ENCODE measurements around the gene USH2A.

USH2A gene

DNA sequence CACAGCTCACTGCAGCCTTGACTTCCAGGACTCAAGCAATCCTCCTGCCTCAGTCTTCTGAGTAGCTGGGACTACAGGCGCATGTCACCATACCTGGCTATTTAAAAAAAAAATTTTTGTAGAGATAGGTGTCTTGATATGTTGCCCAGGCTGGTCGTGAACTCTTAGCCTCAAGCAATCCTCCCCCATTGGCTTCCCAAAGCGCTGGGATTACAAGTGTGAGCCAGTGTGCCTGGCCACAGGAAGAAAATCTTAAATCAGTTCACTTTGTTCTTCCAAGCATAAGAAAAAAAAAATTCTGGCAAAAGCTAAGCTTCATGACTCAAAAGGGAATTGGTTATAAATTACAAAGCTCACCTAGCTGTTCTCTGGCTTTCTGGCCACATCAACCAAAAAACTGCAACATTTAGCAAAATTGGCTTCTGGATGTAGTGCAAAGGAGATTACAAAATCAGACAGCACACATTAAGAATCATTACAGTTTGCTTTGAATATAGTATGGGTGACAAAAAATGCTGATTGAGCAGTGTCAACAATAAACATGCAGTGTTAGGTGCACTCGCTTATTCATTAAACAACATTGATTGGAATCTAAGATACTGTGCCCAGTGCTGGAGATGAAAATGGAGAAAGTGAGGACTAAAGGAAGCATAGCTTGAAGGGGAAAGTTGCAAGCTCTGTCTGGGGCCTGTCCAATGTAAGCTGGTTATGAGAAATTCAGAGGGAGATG lies 779.5 kb downstream of the USH2A start:
- DNase-seq (no peak), ATAC-seq (no peak)
- Mint-ChIP-seq H3K27me3 (no peaks in the 10 kb centered on the region), H3K27ac (peak overlapping the region in 1 of 2 donors; percentile 28), H3K9me3 (no peaks in the 10 kb centered on the region), H3K4me3 (no peak overlapping the region), H3K4me1 (no peaks in the 10 kb centered on the region)

DNA sequence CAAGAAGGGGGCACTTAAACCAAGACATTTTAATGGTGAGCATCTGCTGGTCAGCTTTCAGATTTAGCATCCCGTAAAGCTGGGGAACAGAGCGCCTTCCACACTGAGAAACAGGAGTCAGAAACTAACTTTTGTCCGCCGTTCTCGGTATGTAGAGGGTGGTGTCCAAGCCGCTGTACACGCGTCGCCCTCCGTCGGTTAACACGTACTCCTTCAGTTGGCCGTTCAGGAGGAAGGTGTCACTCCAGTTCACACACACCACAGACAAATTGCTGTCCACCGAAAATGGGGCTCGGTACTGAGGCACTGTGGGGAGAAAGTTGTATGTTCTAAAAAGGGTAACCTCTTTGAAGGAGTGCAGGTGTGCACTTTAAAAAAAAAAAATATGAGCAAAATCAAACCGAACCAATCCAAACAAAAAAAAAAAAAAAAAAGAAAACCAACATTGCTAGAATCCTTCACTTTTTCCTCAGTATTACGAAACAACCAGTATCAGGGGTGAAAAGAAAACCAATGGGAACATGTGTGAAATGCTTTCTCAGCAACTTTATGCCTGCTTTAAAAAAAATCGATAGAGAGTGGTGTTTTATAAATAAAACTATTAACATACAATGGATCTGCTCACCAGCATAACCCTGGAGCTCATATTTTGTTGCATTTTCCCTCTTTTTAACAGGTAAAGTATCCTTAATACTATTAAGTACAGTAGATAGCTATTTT lies 782.7 kb downstream of the USH2A start:
- H3K4me1 Mint-ChIP-seq: no peaks in the 10 kb centered on the region
- H3K27ac Mint-ChIP-seq: no peak overlapping the region
- no peaks in the 10 kb centered on the region for H3K27me3 Mint-ChIP-seq

DNA sequence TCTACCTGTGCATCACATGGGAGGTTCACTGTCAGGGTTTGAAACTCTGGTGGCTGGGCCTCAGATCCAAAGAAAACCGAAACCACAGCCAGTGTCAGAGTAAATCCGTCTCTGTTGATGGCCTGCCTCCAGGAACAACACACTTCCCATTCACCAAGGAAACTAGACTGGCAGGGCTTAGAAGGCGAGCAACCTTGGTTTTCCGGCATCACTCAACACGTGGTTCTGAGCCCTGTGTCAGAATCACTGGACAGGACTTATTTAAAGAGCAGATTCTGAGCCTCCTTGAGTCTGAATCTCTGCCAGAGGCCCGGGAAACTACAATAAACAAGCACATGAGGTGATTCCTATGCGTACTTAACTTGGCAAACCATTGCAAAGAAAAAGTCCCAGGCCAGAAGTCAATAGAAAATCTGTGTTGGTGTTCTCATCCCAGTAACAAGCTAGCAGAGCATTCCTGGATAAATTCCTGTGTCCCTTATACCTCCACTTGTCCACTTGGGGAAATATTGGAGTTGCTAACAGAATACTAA lies 786.1 kb downstream of the USH2A start:
- H3K4me3 Mint-ChIP-seq: no peak overlapping the region
- ATAC-seq (no peak), DNase-seq (no peak)
- peaks cover 7% of the 10 kb centered on the region for H3K27me3 Mint-ChIP-seq
- H3K4me1 Mint-ChIP-seq: no peaks in the 10 kb centered on the region
- no peaks in the 10 kb centered on the region for H3K9me3 Mint-ChIP-seq
- no peak overlapping the region for H3K27ac Mint-ChIP-seq

More for the DNA sequence above, 782.7 kb downstream of the USH2A start:
- no peak overlapping the region for H3K4me3 Mint-ChIP-seq
- no peaks in the 10 kb centered on the region for H3K9me3 Mint-ChIP-seq
- ATAC-seq: no peak
- no peak for DNase-seq

DNA sequence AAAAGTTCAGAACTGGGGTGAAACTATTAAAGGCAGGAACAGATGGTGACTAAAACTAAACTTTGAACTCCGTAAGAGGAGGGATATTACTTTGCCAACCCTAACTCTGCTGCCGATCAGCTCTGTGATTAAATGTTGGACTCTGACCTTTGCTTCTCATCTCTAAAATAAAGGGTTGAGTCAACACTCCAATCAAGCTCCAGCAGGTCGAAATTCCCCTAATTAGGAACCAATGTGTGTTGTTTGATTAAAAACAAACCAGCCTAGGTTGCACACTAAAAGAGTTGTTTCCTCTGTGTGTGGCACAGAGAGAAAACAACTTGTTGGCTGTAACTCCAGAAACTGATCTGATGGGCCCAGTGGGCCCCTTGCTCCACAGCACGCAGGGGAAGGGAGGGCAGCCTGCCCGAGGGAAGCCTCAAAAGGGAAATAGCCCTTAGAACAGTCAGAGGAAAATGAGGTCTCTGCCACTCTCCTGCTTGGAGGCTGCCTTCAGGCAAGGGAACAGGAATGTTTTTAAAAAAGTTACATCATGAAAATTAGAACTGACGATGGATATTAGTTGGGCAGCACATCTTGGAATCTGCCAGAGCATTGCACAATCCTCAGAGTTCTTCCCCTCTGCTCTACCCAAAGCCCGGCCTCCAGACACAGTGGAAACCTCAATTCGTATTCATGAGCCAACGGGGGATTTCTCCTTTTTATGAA lies 786.8 kb downstream of the USH2A start:
- Mint-ChIP-seq H3K9me3 (no peaks in the 10 kb centered on the region), H3K27me3 (peaks cover 7% of the 10 kb centered on the region), H3K27ac (no peak overlapping the region), H3K4me1 (no peaks in the 10 kb centered on the region), H3K4me3 (no peak overlapping the region)
- no peak for ATAC-seq
- no peak for DNase-seq

DNA sequence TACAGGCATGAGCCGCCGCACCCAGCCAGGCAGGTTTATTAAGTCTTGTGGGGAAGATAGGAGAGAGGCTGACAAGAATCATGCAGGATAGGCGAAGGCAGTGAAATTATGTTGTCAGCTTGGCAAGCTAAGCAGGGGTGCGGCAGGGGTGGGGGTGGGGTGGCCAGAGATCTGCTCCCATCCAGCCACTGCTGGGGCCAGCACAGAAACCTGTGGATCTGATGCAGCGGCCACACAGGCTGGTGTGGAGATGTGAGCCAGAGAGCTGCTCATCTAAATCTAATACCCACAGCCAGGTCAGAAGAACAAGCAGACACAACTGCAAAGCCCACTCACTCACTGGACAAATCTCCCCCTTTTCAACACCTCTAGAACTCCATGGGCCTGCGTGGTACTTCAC lies 787.4 kb downstream of the USH2A start:
- ATAC-seq: no peak
- H3K27ac Mint-ChIP-seq: no peak overlapping the region
- H3K27me3 Mint-ChIP-seq: peaks cover 7% of the 10 kb centered on the region
- H3K4me1 Mint-ChIP-seq: no peaks in the 10 kb centered on the region
- DNase-seq: no peak
- H3K9me3 Mint-ChIP-seq: no peaks in the 10 kb centered on the region
- H3K4me3 Mint-ChIP-seq: no peak overlapping the region

DNA sequence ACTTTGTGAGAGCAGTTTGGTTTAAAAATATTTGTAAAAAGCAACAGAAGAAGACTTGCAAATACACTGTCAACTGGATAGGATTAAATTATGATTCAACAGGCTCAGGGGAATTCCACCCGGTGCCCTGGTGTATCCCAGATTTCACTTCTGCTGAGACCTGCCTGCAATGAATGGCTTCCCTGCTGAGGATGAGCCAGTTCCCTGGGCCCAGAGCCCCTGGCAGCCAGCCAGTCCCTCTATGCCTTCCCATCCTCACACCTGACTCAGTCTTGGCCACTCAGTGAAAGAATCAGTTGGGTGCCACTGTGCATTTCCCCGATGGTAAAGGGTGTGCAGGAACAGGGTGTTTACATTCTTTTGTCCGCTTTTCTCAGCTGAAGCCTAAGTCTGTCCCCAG lies 791.8 kb downstream of the USH2A start:
- Mint-ChIP-seq H3K4me1 (no peaks in the 10 kb centered on the region), H3K27ac (no peak overlapping the region), H3K9me3 (no peaks in the 10 kb centered on the region), H3K27me3 (peaks cover 7% of the 10 kb centered on the region), H3K4me3 (no peak overlapping the region)
- ATAC-seq (no peak), DNase-seq (no peak)

DNA sequence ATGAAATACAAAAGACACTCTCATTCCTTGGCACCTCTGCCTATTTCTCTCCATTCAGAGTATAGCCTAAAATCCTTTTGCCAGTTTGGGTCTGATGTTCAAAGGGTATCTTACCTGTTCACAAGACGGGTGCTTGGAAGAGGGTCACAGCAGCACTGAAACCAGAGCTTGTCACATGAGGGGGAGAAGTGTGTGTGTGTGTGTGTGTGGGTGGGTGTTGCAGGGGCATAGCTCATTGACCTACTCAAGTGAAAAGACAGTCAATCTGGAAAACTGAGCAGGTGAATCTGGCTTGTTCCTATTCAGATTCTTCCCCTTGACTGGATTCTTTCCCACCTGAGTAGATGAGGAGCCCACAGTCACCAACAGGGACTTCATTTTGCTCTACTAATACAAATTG lies 792.2 kb downstream of the USH2A start:
- H3K27me3 Mint-ChIP-seq: peaks cover 7% of the 10 kb centered on the region
- ATAC-seq: no peak
- no peak for DNase-seq
- no peaks in the 10 kb centered on the region for H3K9me3 Mint-ChIP-seq
- H3K27ac Mint-ChIP-seq: no peak overlapping the region
- H3K4me3 Mint-ChIP-seq: no peak overlapping the region
- H3K4me1 Mint-ChIP-seq: no peaks in the 10 kb centered on the region

DNA sequence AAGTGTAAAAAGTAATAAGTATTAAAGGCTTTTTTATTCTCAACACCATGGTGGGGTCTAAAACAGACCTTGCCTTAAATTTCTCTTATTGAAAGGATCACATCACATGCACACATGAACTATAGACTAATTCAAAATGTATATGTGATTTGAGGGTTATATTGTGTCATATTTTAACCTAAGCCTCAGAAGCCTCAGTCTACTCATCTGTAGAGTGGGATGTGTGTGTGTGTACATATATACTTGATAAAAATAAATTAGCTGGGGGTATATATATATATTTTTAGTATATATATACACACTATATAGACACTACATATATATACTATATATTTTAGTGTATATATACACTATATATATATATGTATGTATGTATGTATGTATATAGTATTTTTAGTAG lies 797.3 kb downstream of the USH2A start:
- ATAC-seq: no peak
- Mint-ChIP-seq H3K9me3 (no peaks in the 10 kb centered on the region), H3K4me1 (no peaks in the 10 kb centered on the region), H3K27ac (no peak overlapping the region), H3K4me3 (no peak overlapping the region), H3K27me3 (no peaks in the 10 kb centered on the region)
- DNase-seq: no peak

DNA sequence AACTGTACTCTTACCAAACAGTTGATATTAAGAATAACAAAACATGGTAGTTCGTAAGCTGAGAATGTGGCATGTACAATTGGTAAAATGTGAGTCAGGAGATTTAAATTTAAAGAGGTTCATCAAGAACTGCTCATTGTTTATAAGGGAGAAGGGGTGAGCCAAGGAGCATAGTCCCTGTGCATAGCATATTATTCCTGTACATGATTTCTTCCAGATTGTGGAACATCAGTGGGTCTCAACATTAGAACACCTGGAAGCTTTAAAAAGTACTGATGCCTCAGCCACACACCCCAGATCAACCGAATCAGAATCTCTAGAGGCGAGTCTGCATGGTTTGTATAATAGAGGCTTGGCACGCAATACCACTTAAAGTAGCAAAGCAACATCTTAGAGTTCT lies 800.1 kb downstream of the USH2A start:
- ATAC-seq: no peak
- Mint-ChIP-seq H3K9me3 (no peaks in the 10 kb centered on the region), H3K27ac (no peak overlapping the region), H3K4me1 (no peaks in the 10 kb centered on the region), H3K27me3 (no peaks in the 10 kb centered on the region), H3K4me3 (no peak overlapping the region)
- no peak for DNase-seq

DNA sequence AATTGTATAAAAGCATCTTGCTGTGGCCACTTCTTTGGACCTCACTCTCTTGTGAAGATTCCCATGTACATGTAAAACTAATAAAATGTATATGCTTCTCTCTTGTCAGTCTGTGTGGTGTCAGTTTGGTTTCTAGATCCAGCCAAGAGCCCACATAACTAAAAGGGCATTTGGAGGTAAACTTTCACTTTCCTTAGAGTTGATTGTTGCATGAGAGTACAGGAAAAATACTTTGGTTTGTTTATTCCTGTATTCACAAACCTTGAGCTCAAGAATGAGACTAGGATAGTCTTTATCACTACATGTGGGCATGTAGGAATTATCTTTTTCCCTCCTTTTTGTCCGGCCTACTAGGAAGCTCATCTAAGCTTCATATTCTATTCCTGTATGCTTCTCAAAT lies 805.3 kb downstream of the USH2A start:
- no peak overlapping the region for H3K4me3 Mint-ChIP-seq
- H3K9me3 Mint-ChIP-seq: no peaks in the 10 kb centered on the region
- DNase-seq (no peak), ATAC-seq (no peak)
- H3K4me1 Mint-ChIP-seq: no peaks in the 10 kb centered on the region
- no peaks in the 10 kb centered on the region for H3K27me3 Mint-ChIP-seq
- H3K27ac Mint-ChIP-seq: no peak overlapping the region

DNA sequence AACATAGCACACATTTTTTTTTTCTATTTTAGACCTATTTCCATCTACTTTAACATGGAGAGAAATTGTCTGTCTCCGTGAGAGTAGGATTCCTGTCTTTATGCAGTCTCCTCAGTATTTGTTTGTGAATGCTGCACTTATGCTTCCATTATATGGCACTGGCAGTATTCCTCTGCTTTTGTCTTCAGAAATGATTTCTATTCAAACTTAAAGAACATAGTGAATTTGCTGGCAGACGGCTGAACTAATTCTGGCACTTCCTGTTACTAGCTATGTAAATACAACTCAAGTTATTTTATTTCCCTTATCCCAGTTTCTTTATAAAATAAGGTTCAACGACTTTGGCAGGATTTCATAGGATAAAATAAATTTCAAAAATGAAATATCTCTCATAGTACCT lies 810.9 kb downstream of the USH2A start:
- DNase-seq: no peak
- no peaks in the 10 kb centered on the region for H3K4me1 Mint-ChIP-seq

DNA sequence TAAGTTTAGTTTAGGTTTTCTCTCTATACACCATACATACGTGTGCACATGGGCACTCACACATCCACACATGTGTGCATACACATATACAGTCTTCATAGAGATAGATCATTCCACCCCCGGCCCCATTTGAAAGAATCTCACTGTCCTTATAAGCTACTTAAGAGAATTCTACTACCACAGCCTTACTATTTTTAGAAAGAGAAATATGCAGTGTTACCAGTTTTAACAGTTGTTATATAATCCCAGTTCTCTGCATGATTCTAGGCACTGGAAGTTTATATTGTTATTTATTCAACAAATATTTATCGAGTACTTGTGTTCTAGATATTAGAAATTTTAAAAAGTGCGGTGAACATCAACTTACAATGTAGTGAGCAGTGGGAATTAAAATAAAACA lies 814.6 kb downstream of the USH2A start:
- H3K4me3 Mint-ChIP-seq: no peak overlapping the region
- no peaks in the 10 kb centered on the region for H3K9me3 Mint-ChIP-seq
- H3K27ac Mint-ChIP-seq: no peak overlapping the region
- H3K4me1 Mint-ChIP-seq: no peaks in the 10 kb centered on the region
- H3K27me3 Mint-ChIP-seq: no peaks in the 10 kb centered on the region
- ATAC-seq (no peak), DNase-seq (no peak)

More for the DNA sequence above, 810.9 kb downstream of the USH2A start:
- no peak overlapping the region for H3K27ac Mint-ChIP-seq
- H3K27me3 Mint-ChIP-seq: no peaks in the 10 kb centered on the region
- no peak overlapping the region for H3K4me3 Mint-ChIP-seq
- no peaks in the 10 kb centered on the region for H3K9me3 Mint-ChIP-seq
- no peak for ATAC-seq

DNA sequence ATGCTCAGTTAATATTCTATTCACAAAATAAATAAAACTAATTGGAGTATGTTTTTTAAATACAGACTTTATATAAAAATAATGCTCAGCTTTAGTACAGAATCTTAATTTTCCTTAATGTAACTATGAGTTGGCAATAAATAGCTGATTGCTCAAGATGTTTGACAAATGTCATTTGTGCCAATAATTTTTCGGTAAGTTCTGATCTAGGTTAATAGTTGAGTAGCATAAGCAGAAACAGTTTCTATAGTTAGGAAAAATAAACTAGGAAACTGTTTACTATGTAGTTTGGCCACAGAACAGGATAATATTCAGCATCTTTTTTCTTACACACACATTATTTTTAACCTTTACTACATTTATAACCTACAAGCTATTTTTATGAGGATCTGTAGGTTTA lies 815.8 kb downstream of the USH2A start:
- Mint-ChIP-seq H3K4me1 (no peaks in the 10 kb centered on the region), H3K9me3 (no peaks in the 10 kb centered on the region), H3K4me3 (no peak overlapping the region), H3K27ac (no peak overlapping the region), H3K27me3 (no peaks in the 10 kb centered on the region)
- ATAC-seq (no peak), DNase-seq (no peak)

DNA sequence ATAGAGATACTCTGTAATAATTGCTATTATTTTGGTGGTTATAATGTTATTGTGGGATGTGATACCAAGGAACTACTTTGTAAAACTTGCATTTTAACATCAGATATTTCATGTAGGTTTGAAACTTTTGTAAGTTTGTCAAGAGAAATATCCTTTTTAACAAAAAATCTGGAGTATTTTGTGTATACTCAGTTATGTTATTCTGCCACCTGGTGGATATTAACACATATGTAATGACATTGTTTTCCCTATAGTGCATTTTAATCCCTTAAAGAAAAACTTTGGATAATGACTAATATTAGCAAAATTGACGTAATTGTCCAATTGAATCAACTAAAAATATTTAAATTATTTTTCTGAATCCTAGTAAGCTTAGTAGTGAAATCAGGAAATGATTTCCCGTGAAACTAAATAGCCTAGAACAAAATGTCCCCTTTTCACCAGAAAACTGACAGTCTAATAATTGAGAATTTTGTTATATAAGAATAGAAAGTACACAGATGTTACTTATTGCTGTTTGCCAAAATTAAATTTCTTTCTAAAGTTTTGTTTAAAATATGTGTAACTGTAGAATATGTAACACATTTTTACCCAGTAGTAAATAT lies 816.6 kb downstream of the USH2A start:
- DNase-seq: no peak
- H3K4me1 Mint-ChIP-seq: no peaks in the 10 kb centered on the region
- no peak overlapping the region for H3K4me3 Mint-ChIP-seq
- H3K27me3 Mint-ChIP-seq: no peaks in the 10 kb centered on the region
- no peaks in the 10 kb centered on the region for H3K9me3 Mint-ChIP-seq
- no peak for ATAC-seq
- H3K27ac Mint-ChIP-seq: no peak overlapping the region

DNA sequence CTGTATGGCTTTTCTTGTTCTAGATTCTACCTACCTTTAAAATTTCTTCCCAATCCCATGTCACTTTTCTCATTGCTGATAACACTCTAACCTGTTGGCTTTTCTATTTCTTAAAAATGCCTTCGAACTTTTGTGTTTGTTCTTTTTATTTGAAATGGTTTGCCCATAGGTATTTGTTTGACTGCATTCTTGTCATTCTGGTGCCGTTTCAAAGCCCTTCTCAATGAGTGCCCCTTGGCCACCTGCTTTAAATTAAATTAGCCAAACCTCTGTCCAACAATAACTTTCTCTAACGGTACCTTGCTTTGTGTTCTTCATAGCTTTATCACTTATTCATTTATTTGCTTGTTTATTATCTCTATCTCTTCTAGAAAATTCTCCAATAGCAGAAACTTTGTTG lies 817.2 kb downstream of the USH2A start:
- Mint-ChIP-seq H3K9me3 (no peaks in the 10 kb centered on the region), H3K4me3 (no peak overlapping the region), H3K27me3 (no peaks in the 10 kb centered on the region), H3K4me1 (no peaks in the 10 kb centered on the region), H3K27ac (no peak overlapping the region)
- DNase-seq (no peak), ATAC-seq (no peak)

Measured in stimulated activated naive CD8-positive, alpha-beta T cell treated with anti-CD3 and anti-CD28 coated beads, Interleukin-15, amount 100 ng/mL, for 72 hours (primary cell).